Effector memory CD8-positive, alpha-beta T cell (primary cell): ENCODE measurements around the gene MYO15B.
A peak's percentile ranks its signal among the peaks of the same experiment; 100 is the strongest.

Source experiments
- ATAC-seq: fragments of 150-1000 bp; cut with Tn5 transposase; replicated peaks from 2 replicates; pipeline ENCODE4 v1.10.0; 2021; ENCODE audit warnings: mild to moderate bottlenecking, moderate library complexity
- DNase-seq, 3 experiments: peaks; one replicate each; pipeline ENCODE4 v3.0.0; 2021
- H3K27ac Mint-ChIP-seq, 2 donors: one replicate each; pipeline ENCODE4 v1.8.0; 2022; ENCODE audit warnings: mild to moderate bottlenecking in 2 of 2, mixed read lengths in 2 of 2, moderate library complexity in 2 of 2
- H3K27me3 Mint-ChIP-seq, 2 donors: one replicate each; pipeline ENCODE4 v1.8.0; 2022; ENCODE audit warnings: mixed read lengths in 2 of 2
- H3K36me3 Mint-ChIP-seq: one replicate; pipeline ENCODE4 v1.8.0; 2022; ENCODE audit warnings: mild to moderate bottlenecking, moderate library complexity, mixed read lengths; ENCODE audit not compliant: insufficient read depth
- H3K4me1 Mint-ChIP-seq, 2 donors: one replicate each; pipeline ENCODE4 v1.8.0; 2022; ENCODE audit warnings: low read depth in 2 of 2, mixed read lengths in 2 of 2
- H3K4me3 Mint-ChIP-seq, 2 donors: one replicate each; pipeline ENCODE4 v1.8.0; 2022; ENCODE audit warnings: mild to moderate bottlenecking in 2 of 2, mixed read lengths in 2 of 2, moderate library complexity in 2 of 2
- H3K9me3 Mint-ChIP-seq, 2 donors: one replicate each; pipeline ENCODE4 v1.8.0; 2022; ENCODE audit warnings: mixed read lengths in 2 of 2

The MYO15B gene

DNA sequence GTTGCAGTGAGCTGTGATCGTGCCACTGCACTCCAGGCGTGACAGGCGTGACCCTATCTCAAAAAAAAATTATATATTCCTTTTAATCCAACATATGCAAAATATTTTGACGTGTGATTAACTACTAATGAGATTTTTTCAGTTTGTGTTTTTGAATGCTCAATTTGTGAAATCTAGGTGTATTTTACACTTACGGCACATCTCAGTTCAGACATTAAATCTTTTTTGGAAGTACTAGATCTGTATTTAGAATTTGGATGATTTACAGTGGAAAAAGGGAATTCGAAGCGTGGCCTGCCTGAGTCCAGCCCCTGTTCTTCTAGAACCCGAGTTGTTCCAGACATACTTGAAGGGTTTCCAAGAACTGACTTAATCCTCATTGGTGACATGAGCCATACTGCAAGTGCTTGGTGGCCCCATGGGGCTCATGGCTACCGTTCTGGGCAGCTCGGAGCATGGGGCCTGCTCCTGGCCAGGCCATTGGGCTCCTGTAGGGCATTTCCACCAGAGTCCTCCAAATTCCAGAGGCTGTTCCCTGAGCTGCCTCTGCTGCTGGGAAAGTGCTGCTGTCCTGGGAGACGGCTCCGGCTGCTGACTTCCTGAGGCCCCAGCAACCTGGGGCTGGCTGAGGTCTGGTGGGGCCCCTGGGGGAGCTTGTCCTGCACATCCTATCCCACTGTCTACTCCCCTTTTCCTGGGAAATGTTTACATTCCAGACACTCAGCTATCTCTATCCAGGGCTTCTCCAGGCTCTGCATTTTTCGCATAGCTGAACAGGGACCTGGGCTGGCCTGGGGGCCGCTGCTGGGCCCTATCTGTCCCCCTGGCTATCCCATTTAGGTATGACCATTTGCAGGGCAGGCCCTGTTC lies 34.9 kb upstream of the MYO15B start:
- no peak overlapping the region for H3K27ac Mint-ChIP-seq
- peaks cover 7% of the 10 kb centered on the region for H3K36me3 Mint-ChIP-seq
- H3K4me3 Mint-ChIP-seq: no peak overlapping the region
- H3K4me1 Mint-ChIP-seq: peaks cover 2 to 4% of the 10 kb centered on the region in 2 donors
- ATAC-seq: no peak
- H3K27me3 Mint-ChIP-seq: no peaks in the 10 kb centered on the region
- no peak for DNase-seq
- no peaks in the 10 kb centered on the region for H3K9me3 Mint-ChIP-seq

- DNase-seq (no peak), ATAC-seq (no peak)
- peaks cover 2 to 4% of the 10 kb centered on the region in 2 donors for H3K4me1 Mint-ChIP-seq
- peaks cover 7% of the 10 kb centered on the region for H3K36me3 Mint-ChIP-seq
- H3K4me3 Mint-ChIP-seq: no peak overlapping the region
- H3K27me3 Mint-ChIP-seq: no peaks in the 10 kb centered on the region
- H3K27ac Mint-ChIP-seq: no peak overlapping the region
- no peaks in the 10 kb centered on the region for H3K9me3 Mint-ChIP-seq
These were observed 34.1 kb upstream of the MYO15B start for GRCh38 chr17:75553295-75554110.

DNA sequence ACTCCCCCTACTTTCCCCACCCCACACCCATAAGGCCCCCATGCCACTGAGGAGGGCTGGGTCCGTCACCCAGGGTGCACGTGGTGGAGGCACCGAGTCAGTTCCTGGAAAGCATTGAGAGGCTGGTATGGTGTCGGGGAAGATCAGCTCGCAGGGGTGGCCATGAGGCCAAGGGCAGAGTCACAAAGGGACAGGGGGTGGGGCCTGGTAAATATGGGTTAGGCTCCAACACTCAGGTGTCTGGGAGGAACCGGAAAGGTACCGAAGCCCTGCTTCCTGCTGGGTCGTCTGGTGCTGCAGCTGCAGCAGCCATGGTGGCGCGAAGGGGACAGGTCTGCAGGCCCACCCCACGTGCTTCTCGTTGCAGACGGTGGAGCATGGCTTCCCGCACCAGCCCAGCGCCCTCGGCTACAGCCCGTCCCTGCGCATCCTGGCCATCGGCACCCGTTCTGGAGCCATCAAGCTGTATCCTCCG lies 31.9 kb upstream of the MYO15B start:
- Mint-ChIP-seq H3K9me3 (no peaks in the 10 kb centered on the region), H3K27me3 (no peaks in the 10 kb centered on the region), H3K27ac (no peak overlapping the region), H3K36me3 (peaks cover 7% of the 10 kb centered on the region), H3K4me3 (no peak overlapping the region), H3K4me1 (peaks cover 2 to 7% of the 10 kb centered on the region in 2 donors)
- DNase-seq: no peak
- ATAC-seq: no peak

- Mint-ChIP-seq H3K9me3 (no peaks in the 10 kb centered on the region), H3K4me3 (no peak overlapping the region), H3K27ac (no peak overlapping the region), H3K27me3 (no peaks in the 10 kb centered on the region), H3K4me1 (peaks cover 0 to 4% of the 10 kb centered on the region in 2 donors), H3K36me3 (peaks cover 4% of the 10 kb centered on the region)
- DNase-seq (no peak), ATAC-seq (no peak)
These were observed 30.3 kb upstream of the MYO15B start for GRCh38 chr17:75557075-75557851.

GRCh38 chr17:75557852-75558665 lies 29.5 kb upstream of the MYO15B start:
- peaks cover 0 to 4% of the 10 kb centered on the region in 2 donors for H3K4me1 Mint-ChIP-seq
- no peaks in the 10 kb centered on the region for H3K9me3 Mint-ChIP-seq
- no peaks in the 10 kb centered on the region for H3K27me3 Mint-ChIP-seq
- peaks cover 8% of the 10 kb centered on the region for H3K36me3 Mint-ChIP-seq
- DNase-seq (no peak), ATAC-seq (no peak)
- no peak overlapping the region for H3K4me3 Mint-ChIP-seq
- no peak overlapping the region for H3K27ac Mint-ChIP-seq

- H3K27me3 Mint-ChIP-seq: no peaks in the 10 kb centered on the region
- DNase-seq (no peak), ATAC-seq (no peak)
- peaks cover 0 to 4% of the 10 kb centered on the region in 2 donors for H3K4me1 Mint-ChIP-seq
- H3K9me3 Mint-ChIP-seq: no peaks in the 10 kb centered on the region
- no peak overlapping the region for H3K4me3 Mint-ChIP-seq
- H3K27ac Mint-ChIP-seq: peak overlapping the region in 1 of 2 donors; percentile 57
- peaks cover 10% of the 10 kb centered on the region for H3K36me3 Mint-ChIP-seq
These were observed 28.7 kb upstream of the MYO15B start for GRCh38 chr17:75558666-75559530.

GRCh38 chr17:75559958-75560533 lies 27.6 kb upstream of the MYO15B start:
- DNase-seq (no peak), ATAC-seq (no peak)
- Mint-ChIP-seq H3K9me3 (no peaks in the 10 kb centered on the region), H3K27me3 (no peaks in the 10 kb centered on the region), H3K27ac (peak overlapping the region in 1 of 2 donors; percentile 19), H3K4me3 (no peak overlapping the region), H3K36me3 (peaks cover 12% of the 10 kb centered on the region), H3K4me1 (peaks cover 0 to 4% of the 10 kb centered on the region in 2 donors)

GRCh38 chr17:75561927-75562603 lies 25.5 kb upstream of the MYO15B start:
- Mint-ChIP-seq H3K9me3 (no peaks in the 10 kb centered on the region), H3K4me1 (peaks cover 0 to 4% of the 10 kb centered on the region in 2 donors), H3K4me3 (no peak overlapping the region), H3K36me3 (peaks cover 19% of the 10 kb centered on the region), H3K27me3 (no peaks in the 10 kb centered on the region), H3K27ac (no peak overlapping the region)
- no peak for DNase-seq
- ATAC-seq: no peak

- no peaks in the 10 kb centered on the region for H3K27me3 Mint-ChIP-seq
- no peak for DNase-seq
- H3K36me3 Mint-ChIP-seq: peaks cover 19% of the 10 kb centered on the region
- H3K9me3 Mint-ChIP-seq: no peaks in the 10 kb centered on the region
- ATAC-seq: no peak
- no peak overlapping the region for H3K4me3 Mint-ChIP-seq
- no peak overlapping the region for H3K27ac Mint-ChIP-seq
- peaks cover 0 to 4% of the 10 kb centered on the region in 2 donors for H3K4me1 Mint-ChIP-seq
These were observed 24.4 kb upstream of the MYO15B start for GRCh38 chr17:75563063-75563758.

GRCh38 chr17:75564195-75564594 lies 23.4 kb upstream of the MYO15B start:
- Mint-ChIP-seq H3K4me3 (no peak overlapping the region), H3K9me3 (no peaks in the 10 kb centered on the region), H3K27ac (no peak overlapping the region), H3K4me1 (no peaks in the 10 kb centered on the region), H3K27me3 (no peaks in the 10 kb centered on the region), H3K36me3 (peaks cover 27% of the 10 kb centered on the region)
- DNase-seq (no peak), ATAC-seq (no peak)

DNA sequence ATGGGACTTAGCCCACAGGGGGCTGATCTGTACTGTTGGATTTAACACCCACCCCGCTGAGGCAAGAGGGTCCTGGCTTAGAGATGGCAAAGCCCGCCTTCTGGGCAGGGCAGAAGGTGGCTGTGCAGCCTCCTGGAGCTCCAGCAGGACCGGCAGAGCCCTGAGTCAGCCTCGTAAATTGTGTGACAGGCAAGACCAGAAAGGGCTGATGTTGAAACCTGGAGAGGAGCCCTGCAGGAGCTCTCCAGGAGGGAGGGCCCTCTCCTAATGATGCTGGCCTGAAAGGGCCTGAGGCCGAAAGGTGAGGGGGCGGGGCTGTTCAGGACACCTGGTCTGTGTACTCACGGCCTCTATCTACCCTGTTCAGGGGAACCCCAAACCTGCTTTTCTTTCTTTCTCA lies 22.5 kb upstream of the MYO15B start:
- H3K4me3 Mint-ChIP-seq: no peak overlapping the region
- no peaks in the 10 kb centered on the region for H3K4me1 Mint-ChIP-seq
- DNase-seq (no peak), ATAC-seq (no peak)
- H3K27me3 Mint-ChIP-seq: no peaks in the 10 kb centered on the region
- peaks cover 30% of the 10 kb centered on the region for H3K36me3 Mint-ChIP-seq
- no peak overlapping the region for H3K27ac Mint-ChIP-seq
- no peaks in the 10 kb centered on the region for H3K9me3 Mint-ChIP-seq
